GM12892 (cell line): ENCODE data around the gene DAPK1.

Experiments
- POLR2A ChIP-seq: IDR thresholded peaks from 2 replicates; pipeline ENCODE4 v1.6.1; 2011; ENCODE audit warnings: low read depth, low read length, control low read depth
- POLR2AphosphoS5 ChIP-seq: IDR thresholded peaks from 2 replicates; pipeline ENCODE4 v1.6.1; 2011; ENCODE audit warnings: low read depth, low read length, control low read depth

GRCh38 chr9:87548159-87548558 is 50.5 kb downstream of the DAPK1 start:
- TF ChIP-seq POLR2A (no peak), POLR2AphosphoS5 (no peak)
